Hindlimb muscle (tissue), 1 donor: ENCODE results near the gene CDK5RAP2. TPM values are rescaled to one million over a fixed set of nuclear protein-coding genes. Genes with fewer than 3 reads are reported as not detected.
"Not testable (repeated sequence)": the region's sequence is repeated elsewhere in the genome, so short reads cannot be mapped to it uniquely, and the experiment has no call there.

ENCODE experiments used
- DNase-seq: peaks from one replicate; pipeline ENCODE4 v3.0.0-alpha.2; 2013
- polyA plus RNA-seq: library from polyadenylated mRNA; unstranded; fragments of 120-200 nt; gene quantifications from one replicate; pipeline ENCODE4 v1.2.1, GENCODE V29; 2013; ENCODE audit not compliant: insufficient read length

Gene CDK5RAP2
- polyA plus RNA-seq, 1 donor, result 59.8 TPM

GRCh38 chr9:120510816-120511215 is 69.2 kb downstream of the CDK5RAP2 start:
- DNase-seq, result no peak

- no peak for DNase-seq
Observed at GRCh38 chr9:120507936-120508510, 71.9 kb downstream of the CDK5RAP2 start.

- DNase-seq, result no peak
Observed at GRCh38 chr9:120505186-120505585, 74.8 kb downstream of the CDK5RAP2 start.

- no peak for DNase-seq
Observed at GRCh38 chr9:120500733-120501132, 79.2 kb downstream of the CDK5RAP2 start.

- DNase-seq, result not testable (repeated sequence)
Observed at GRCh38 chr9:120497865-120498264, 82.1 kb downstream of the CDK5RAP2 start.

GRCh38 chr9:120496438-120496837 is 83.5 kb downstream of the CDK5RAP2 start:
- DNase-seq, result not testable (repeated sequence)

- no peak for DNase-seq
Observed at GRCh38 chr9:120490888-120491595, 88.9 kb downstream of the CDK5RAP2 start.

GRCh38 chr9:120486835-120487234 is 93.1 kb downstream of the CDK5RAP2 start:
- DNase-seq, result no peak

GRCh38 chr9:120486347-120486746 is 93.6 kb downstream of the CDK5RAP2 start:
- no peak for DNase-seq

GRCh38 chr9:120485788-120486187 is 94.2 kb downstream of the CDK5RAP2 start:
- no peak for DNase-seq

- DNase-seq, result no peak
Observed at GRCh38 chr9:120484162-120484561, 95.8 kb downstream of the CDK5RAP2 start.

- no peak for DNase-seq
Observed at GRCh38 chr9:120482424-120483186, 97.4 kb downstream of the CDK5RAP2 start.

- no peak for DNase-seq
Observed at GRCh38 chr9:120481846-120482245, 98.1 kb downstream of the CDK5RAP2 start.

GRCh38 chr9:120481248-120481647 is 98.7 kb downstream of the CDK5RAP2 start:
- no peak for DNase-seq

GRCh38 chr9:120480707-120481106 is 99.3 kb downstream of the CDK5RAP2 start:
- DNase-seq, result no peak

- no peak for DNase-seq
Observed at GRCh38 chr9:120478208-120478607, 101.8 kb downstream of the CDK5RAP2 start.

GRCh38 chr9:120477534-120478001 is 102.4 kb downstream of the CDK5RAP2 start:
- DNase-seq, result peak; percentile 57

GRCh38 chr9:120475341-120475740 is 104.6 kb downstream of the CDK5RAP2 start:
- DNase-seq, result no peak

GRCh38 chr9:120474591-120475243 is 105.2 kb downstream of the CDK5RAP2 start:
- no peak for DNase-seq

- DNase-seq, result no peak
Observed at GRCh38 chr9:120473608-120474007, 106.4 kb downstream of the CDK5RAP2 start.

GRCh38 chr9:120465685-120466407 is 114.1 kb downstream of the CDK5RAP2 start:
- DNase-seq, result no peak

GRCh38 chr9:120464887-120465421 is 115.0 kb downstream of the CDK5RAP2 start:
- no peak for DNase-seq
